Stimulated activated CD4-positive, alpha-beta T cell treated with anti-CD3 and anti-CD28 coated beads, Interleukin-1b, Interleukin-23, amount 100 ng/mL, for 24 hours (primary cell): ENCODE measurements around the gene CASZ1.

Experiments
- DNase-seq, 4 experiments: peaks; one replicate each; pipeline ENCODE4 v3.0.0-alpha.2; 2020; ENCODE audit warnings: low read depth in 4 of 4, low spot score in 1 of 4

Gene CASZ1

DNA sequence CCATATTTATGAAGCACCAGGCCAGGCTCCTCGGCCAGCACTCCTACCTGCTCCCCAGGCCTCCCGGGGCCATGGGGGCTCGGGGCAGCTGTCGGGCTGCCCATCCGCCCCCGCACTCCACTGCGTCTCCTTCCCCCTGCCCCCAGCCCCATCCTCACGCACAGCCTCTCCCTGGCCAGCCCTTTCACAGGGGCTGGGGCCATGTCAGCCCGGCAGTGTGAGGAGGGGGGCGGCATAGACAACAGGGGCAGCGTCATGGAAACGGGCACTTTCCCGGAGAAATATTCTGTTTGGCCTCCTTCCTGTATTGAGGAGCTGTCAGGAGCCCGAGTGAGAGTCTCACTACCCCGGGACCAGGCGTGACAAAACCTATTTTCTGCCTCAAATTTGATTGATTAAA lies 87.3 kb downstream of the CASZ1 start:
- DNase-seq = no peak

GRCh38 chr1:10708757-10709156 lies 87.7 kb downstream of the CASZ1 start:
- DNase-seq = no peak

DNA sequence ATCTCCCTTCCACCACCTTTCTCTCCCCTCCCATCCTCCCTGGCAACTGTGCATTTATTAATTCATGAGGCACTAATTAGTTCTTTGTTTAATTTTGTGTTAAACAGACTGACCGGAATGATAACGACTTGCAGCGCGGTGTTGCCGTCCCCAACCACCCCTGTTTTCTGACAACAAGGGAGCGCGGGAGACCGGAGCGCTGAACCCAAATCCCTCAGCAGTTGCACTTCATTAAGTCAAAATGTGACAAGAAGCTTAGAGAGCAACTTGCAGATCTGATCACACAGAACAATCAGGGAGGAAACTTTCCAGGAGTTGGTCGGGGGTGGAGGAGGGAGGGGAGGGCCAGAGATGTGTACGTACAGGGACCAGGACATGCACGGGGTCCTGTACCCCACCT lies 89.2 kb downstream of the CASZ1 start:
- DNase-seq = no peak

GRCh38 chr1:10706376-10706913 lies 90.0 kb downstream of the CASZ1 start:
- DNase-seq = no peak

- no peak for DNase-seq
These were observed 90.5 kb downstream of the CASZ1 start for GRCh38 chr1:10705953-10706352.

DNA sequence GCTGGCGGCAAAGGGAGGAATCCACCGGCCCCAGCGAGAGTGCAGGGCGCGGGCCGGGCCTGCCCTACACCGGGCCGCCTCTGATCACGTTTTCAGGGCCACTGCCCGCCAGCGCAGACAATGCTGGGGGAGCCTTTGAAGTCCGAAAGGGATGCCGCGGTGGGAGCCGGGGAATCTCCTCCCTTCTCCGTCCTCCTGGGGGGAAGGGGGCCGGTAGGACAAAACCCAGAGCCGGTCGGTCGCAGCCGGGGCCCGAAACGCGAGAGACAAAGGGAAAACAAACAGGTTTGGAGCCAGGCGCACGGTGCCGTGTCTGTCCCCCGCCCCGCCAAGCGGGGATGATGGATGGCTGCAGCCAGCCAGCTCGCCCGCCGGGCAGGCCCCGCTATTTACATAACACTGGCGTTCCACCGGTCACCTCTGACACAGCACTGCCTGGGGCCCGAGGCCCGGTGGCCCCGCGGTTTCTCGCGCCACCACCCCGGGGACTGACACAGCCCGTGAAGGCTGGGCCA lies 92.0 kb downstream of the CASZ1 start:
- DNase-seq = no peak

DNA sequence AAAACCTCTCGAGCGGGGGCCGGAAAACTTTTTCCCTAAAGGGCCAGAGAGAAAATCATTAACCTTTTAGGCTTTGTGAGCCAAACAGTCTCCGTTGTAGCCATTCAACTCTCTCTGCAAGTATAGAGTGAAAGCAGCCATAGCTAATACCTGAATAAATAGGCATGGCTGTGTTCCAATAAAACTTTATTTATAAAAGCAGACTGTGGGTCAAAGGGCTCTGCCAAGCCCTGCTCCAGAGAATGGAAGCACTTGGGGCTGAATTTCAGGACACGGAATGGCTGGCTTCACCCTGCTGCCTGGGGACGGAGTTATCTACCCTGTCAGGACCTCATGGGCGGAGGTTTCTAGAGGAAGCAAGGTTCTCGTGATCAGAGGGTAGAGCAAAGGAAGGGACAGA lies 92.7 kb downstream of the CASZ1 start:
- DNase-seq = no peak

DNA sequence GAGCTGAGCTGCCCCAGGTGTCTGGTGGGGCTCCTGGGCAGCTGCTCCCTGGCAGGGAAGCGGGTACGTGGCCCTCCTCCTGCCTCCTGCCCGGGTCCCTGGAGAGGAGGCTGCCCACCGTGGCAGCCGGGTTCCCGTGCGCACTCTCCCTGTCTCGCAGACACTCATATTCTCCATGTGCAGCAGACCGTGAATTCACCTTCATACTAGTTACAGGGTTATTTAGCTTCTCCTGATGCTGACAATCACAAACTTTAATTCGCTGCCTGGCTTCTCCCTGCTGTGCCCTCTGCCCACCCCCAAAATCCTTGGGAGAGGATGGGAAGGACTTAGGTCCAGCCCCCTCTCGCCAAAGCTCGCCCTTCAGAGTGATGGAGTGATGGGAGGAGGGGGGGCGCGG lies 95.3 kb downstream of the CASZ1 start:
- DNase-seq = no peak

- no peak for DNase-seq
These were observed 97.0 kb downstream of the CASZ1 start for GRCh38 chr1:10699470-10699835.

DNA sequence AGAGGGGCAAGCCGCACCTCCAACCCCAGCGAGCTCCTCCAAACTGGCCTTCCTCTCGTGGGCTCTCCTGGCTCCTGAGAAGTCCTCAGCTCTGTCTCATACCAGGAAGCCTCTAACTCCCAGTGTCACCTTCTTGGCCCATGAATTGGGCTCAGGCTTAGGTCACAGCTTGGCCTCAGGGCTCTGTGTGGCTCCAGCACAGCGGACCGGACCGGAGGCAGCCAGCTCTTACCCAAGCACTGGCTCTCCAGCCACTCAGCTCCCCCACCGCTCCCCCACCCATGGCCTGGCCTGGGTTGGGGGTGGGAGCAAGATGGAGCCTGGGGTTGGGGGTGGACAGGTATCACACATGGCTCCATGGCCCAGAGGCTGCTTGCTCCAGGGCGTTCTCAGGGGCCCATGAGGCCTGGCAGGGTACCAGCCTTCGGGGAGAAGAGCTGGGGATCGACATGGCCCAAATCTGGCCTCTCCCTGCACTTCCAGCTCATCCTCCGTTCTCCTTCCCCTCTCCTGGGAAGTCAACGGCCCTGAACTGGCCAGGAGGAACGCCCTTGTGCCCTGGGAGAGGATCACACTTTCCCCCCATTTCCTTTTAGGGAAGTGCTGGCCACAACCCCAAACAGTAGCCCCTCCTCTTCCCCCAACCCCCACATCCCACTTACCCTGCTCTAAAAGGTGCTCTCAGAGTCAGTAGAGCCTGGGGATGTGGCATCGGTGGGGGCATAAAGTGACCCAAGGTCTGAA lies 97.5 kb downstream of the CASZ1 start:
- DNase-seq = no peak

GRCh38 chr1:10697621-10698160 lies 98.8 kb downstream of the CASZ1 start:
- DNase-seq = no peak

GRCh38 chr1:10696977-10697376 lies 99.5 kb downstream of the CASZ1 start:
- DNase-seq = peak in 3 of 4 experiments; percentile 6 to 33 (median 25)

DNA sequence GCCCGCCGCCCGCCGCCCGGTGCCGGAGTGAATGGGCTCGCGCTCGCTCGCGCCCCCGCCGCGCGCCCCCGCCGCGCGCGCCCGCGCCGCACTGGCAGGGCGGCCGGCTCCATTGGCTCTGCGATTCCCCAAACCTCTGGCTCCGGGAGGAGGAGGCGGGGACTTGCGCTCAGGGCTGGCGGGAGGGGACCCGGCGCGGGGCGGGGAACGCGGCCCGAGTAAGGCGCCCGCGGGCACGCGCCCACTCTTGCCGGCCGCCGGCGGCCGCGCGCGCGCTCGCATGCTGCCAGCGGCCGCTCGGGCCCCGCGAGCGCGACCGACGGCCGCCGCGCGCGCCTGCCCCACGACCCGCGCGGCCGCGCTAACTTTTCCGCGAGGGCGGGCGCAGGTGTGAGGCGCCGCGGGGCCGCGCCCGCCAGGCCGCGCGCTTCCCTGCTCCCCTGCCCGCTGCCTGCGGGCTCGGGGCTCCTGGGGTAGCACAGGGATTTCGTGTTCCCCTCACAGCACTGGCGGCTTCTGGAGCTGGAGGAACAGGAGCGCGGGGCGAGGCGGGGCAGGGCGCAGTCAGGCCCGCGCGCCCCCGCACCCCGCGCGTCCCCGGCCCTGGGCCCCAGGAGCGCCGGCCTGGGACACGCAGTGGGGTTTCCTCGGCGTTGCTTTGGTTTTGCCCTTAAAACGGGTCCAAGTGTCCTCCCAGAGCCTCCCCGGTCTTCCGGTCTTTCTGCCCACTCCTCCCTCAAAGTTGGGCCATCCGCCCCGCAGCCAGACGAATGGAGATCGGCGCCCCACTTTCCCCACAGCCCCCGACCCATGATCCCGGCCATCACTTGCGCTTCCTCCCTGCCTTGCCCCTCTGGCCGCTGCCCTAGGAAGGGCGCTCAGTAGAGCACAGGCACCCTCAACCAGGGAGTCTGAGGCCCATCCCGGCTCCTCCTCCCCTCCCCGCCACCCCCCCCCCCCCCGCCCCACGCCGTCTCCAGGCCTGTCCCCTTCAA lies 101.5 kb downstream of the CASZ1 start:
- peak; percentile 21 to 66 (median 43) for DNase-seq

GRCh38 chr1:10694274-10694632 lies 102.2 kb downstream of the CASZ1 start:
- DNase-seq = peak; percentile 23 to 42 (median 28)

GRCh38 chr1:10693497-10694273 lies 102.8 kb downstream of the CASZ1 start:
- DNase-seq = peak in 2 of 4 experiments; percentile 7 to 16

DNA sequence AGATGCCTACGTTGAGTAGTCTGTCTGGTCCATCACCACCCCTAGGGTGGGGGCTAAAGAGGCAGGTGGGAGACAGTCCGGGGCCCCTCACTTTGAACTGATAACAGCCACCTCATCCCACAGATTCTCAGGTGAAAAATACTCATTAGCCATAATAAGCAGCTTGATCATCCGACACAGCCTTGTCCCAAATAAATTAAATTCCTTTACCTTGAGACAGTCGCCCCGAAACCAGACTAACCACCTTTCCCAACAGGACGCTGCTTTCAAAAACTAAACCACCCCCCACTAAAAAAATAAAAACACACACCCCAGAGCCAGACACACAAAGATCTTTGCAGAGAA lies 103.3 kb downstream of the CASZ1 start:
- DNase-seq = no peak

GRCh38 chr1:10692401-10693021 lies 103.9 kb downstream of the CASZ1 start:
- DNase-seq = peak; percentile 24 to 57 (median 34)

DNA sequence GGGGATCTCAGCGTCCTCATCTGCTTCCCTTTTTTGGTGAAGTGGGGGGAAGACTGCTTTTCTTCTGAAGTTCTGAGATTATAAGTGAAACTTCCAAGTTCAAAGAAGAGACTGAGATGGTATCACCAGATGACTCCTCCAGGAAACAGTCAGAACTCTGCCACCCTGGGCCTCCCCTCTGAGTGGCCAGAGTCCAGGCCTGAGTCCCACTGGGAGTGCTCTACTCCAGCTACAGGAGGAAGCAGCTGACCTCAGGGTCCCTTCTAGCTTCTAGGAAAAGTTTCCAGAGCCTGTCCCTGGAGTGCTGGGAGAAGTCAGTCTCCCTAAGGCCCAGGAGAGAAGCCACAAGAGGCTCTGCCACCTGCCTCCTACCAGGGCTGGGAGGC lies 104.7 kb downstream of the CASZ1 start:
- DNase-seq = no peak

GRCh38 chr1:10691075-10691739 lies 105.2 kb downstream of the CASZ1 start:
- no peak for DNase-seq

DNA sequence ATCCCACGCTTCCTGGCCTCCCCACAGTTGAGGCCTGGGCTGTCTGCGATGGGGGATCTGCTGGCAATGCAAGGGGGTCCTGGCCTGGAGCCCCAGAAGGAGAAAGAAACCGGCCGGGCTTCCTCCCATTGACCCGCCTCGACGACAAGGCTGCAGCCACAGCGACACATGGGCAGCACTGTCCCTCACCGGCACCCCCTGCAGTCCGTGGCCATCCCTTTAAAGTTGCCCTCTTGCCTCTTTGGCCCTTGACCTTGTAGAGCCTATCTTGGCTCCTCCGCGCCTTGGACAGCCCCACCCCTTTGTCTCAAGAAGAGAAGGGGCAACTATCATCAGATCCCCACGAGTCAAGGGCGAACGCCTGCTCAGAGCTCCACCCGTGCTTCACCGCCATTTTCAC lies 106.0 kb downstream of the CASZ1 start:
- DNase-seq = no peak
